Sigmoid colon (tissue), 7 donors: ENCODE results near the gene TMPRSS13. TPM values are rescaled to one million over a fixed set of nuclear protein-coding genes. Genes with fewer than 3 reads are reported as not detected.

Source experiments
- DNase-seq: peaks from one replicate; pipeline ENCODE4 v3.0.0-alpha.2; 2019
- H3K27ac ChIP-seq, 4 donors: fragments of 200-600 bp; sonication (generic); one replicate each; pipeline ENCODE4 v1.5.1; 2016 to 2019; ENCODE audit warnings: mild to moderate bottlenecking in 1 of 4
- H3K27me3 ChIP-seq, 3 donors: fragments of 200-600 bp; sonication (generic); one replicate each; pipeline ENCODE4 v1.5.1; 2019; ENCODE audit warnings: mild to moderate bottlenecking in 1 of 3
- H3K36me3 ChIP-seq, 4 donors: fragments of 200-600 bp; sonication (generic); one replicate each; pipeline ENCODE4 v1.5.1; 2016 to 2019
- H3K4me1 ChIP-seq, 4 donors: fragments of 200-600 bp; sonication (generic); one replicate each; pipeline ENCODE4 v1.5.1; 2017 to 2019
- H3K4me3 ChIP-seq, 4 donors: fragments of 200-600 bp; sonication (generic); one replicate each; pipeline ENCODE4 v1.5.1; 2017 to 2019; ENCODE audit warnings: mild to moderate bottlenecking in 2 of 4, moderate library complexity in 1 of 4
- H3K9me3 ChIP-seq, 4 donors: fragments of 200-600 bp in 3 of 4; sonication (generic) in 3 of 4; one replicate each; pipeline versions ENCODE4 v1.5.1 to v1.6.1; 2013 to 2019
- EP300 ChIP-seq, 4 donors: sonication (generic); formaldehyde crosslinking; IDR thresholded peaks; one replicate each; pipeline ENCODE4 v1.6.1; 2017; ENCODE audit warnings: antibody characterized with exemption in 4 of 4
- POLR2A ChIP-seq, 2 donors: fragments of 450-650 bp; IDR thresholded peaks; one replicate each; pipeline ENCODE4 v1.6.1; 2016; ENCODE audit warnings: antibody characterized with exemption in 2 of 2, mild to moderate bottlenecking in 2 of 2, moderate library complexity in 2 of 2
- POLR2AphosphoS5 ChIP-seq, 4 donors: sonication (generic); formaldehyde crosslinking; IDR thresholded peaks; one replicate each; pipeline ENCODE4 v1.6.1; 2017; ENCODE audit warnings: antibody characterized with exemption in 4 of 4
- WGBS, 2 donors: extraction: QIAGEN DNeasy Blood & Tissue Kit; methylation state at CpG; one replicate each; pipeline ENCODE4 v1.1.7; 2013; 5-methylcytosine and 5-hydroxymethylcytosine counted together
- intact Hi-C: fragments of 100-400 bp; cut with DNase I; formaldehyde crosslinking; loops from one replicate; pipeline ENCODE4 v1.15.1; 2023
- polyA plus RNA-seq, 3 donors: library from polyadenylated mRNA; stranded (reverse); fragments of 200-250 nt; gene quantifications; one replicate each; pipeline ENCODE4 v1.2.3, GENCODE V29; 2013
- total RNA-seq, 4 donors: library from RNA; depleted of rRNA; stranded (reverse); fragments of >200 nt; gene quantifications; one replicate each; pipeline ENCODE4 v1.1.0, GENCODE V29; 2016
- TF ChIP-seq, protein P1 (sequence below), 4 experiments: fragments of 450-650 bp in 3 of 4; fragments of 200-600 bp in 1 of 4; IDR thresholded peaks; one replicate each; pipeline ENCODE4 v1.5.1; 2016 to 2019; ENCODE audit warnings: antibody characterized with exemption in 4 of 4, mild to moderate bottlenecking in 3 of 4, moderate library complexity in 2 of 4
- donor health status: healthy with polysubstance abuse.
- donor health status: Bipolar disorder and iron deficiency.
- donor health status: healthy.

The TMPRSS13 gene
- total and polyA plus RNA-seq, 7 donors, result 1.4 to 1.6 TPM; not detected in 5

DNA sequence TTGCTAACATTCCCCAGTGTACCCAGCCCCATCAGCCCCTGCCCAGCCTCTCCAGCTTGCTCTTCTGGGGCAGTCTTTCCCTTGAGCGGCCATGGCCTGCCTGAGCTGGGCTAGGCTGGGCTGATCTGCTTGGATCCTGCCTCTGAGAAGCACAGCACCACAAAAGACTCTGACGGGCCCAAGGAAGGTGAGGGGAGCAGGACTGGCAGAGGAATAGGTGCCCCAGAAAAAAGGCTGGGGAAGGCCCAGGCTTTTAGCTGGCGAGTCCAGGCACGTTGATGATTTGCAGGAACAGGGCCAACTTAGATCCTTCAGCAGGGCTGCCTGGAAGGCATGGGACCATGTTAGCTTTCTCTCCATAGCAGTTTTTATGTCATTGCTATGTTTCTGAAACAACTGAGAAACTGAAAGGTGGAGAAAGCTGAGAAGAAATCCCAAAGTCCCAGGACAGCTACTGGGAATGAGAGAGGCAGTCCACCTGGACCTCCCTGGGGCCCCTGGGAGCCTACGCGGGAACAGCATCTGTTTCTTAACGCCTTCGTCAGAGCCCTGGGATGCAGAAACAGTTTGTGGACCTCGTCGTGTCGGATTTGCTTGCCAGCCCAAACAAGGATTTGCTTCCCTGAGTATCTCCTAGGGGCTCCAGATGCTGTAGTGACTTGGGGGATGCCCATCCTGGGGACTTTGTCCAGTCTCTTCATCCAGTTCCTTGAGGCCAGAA is 28.3 kb downstream of the TMPRSS13 start:
- H3K27me3 ChIP-seq, result no peaks in the 10 kb centered on the region
- no peak overlapping the region for H3K27ac ChIP-seq
- H3K36me3 ChIP-seq, result no peaks in the 10 kb centered on the region
- intact Hi-C loops, result no loop called here
- WGBS, 2 donors, result 86 to 88% methylated on average over 11 of the region's 11 CpGs
- no peak overlapping the region for H3K4me3 ChIP-seq
- H3K9me3 ChIP-seq, result no peaks in the 10 kb centered on the region
- peak; percentile 60 for DNase-seq
- no peak for TF ChIP-seq POLR2AphosphoS5 (IDR thresholded peaks at IDR 0.05)
- no peak for TF ChIP-seq EP300 (IDR thresholded peaks at IDR 0.05)
- peaks cover 0 to 4% (median 0%) of the 10 kb centered on the region in 4 donors for H3K4me1 ChIP-seq

DNA sequence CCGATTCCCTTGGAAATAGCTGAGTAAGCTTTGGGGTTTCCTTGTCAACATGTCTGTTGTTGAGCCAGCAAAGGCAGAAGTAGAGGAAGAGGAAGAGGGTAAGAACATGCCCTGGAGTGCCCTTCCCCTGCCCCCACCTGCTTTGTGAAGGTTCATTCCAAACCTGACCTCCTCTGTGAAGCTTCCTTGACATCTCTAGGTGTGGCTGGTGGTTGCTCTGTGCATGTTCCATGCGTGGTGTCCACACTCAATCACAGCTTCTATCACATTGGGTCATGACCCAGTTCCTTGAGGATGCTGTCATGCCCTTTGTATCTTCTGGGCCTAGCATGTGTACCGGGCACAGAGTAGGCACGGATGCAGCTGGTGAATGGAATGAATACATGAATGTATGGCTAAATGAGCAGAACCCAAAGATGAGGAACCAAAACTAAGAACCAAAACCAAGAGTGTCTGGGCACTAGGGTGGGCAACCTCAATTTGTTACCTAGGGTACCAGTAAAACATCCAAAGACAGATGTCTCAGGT is 29.0 kb downstream of the TMPRSS13 start:
- no peaks in the 10 kb centered on the region for H3K9me3 ChIP-seq
- H3K36me3 ChIP-seq, result no peaks in the 10 kb centered on the region
- H3K27me3 ChIP-seq, result no peaks in the 10 kb centered on the region
- peak; percentile 26 for DNase-seq
- WGBS, 2 donors, result 63 to 77% methylated on average over 4 of the region's 4 CpGs
- peaks cover 0 to 4% (median 0%) of the 10 kb centered on the region in 4 donors for H3K4me1 ChIP-seq
- TF ChIP-seq, protein P1, sequence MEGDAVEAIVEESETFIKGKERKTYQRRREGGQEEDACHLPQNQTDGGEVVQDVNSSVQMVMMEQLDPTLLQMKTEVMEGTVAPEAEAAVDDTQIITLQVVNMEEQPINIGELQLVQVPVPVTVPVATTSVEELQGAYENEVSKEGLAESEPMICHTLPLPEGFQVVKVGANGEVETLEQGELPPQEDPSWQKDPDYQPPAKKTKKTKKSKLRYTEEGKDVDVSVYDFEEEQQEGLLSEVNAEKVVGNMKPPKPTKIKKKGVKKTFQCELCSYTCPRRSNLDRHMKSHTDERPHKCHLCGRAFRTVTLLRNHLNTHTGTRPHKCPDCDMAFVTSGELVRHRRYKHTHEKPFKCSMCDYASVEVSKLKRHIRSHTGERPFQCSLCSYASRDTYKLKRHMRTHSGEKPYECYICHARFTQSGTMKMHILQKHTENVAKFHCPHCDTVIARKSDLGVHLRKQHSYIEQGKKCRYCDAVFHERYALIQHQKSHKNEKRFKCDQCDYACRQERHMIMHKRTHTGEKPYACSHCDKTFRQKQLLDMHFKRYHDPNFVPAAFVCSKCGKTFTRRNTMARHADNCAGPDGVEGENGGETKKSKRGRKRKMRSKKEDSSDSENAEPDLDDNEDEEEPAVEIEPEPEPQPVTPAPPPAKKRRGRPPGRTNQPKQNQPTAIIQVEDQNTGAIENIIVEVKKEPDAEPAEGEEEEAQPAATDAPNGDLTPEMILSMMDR (IDR thresholded peaks at IDR 0.05), result no peak
- no peak for TF ChIP-seq POLR2A (IDR thresholded peaks at IDR 0.05)
- intact Hi-C loops, result no loop called here
- H3K4me3 ChIP-seq, result no peak overlapping the region
- H3K27ac ChIP-seq, result no peak overlapping the region

DNA sequence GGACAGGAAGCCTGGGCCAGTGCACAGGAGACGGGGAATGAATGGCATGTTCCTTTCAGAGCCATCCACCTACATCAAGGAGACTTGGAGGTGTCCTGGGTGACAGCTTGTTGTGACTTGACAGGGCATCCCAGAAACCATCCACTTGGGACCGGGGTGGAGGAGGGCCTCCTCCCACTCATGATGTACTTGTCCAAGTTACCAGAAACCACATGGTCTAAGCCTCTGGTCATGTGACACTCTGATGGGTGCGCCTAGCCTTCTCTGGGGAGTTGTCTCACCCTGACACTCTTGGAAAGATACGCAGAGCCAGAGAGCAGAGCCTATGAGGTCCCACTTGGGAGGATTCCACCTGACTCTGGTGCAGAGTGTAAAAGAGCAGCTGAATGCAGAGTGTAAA is 31.1 kb downstream of the TMPRSS13 start:
- peak; percentile 34 for DNase-seq
- no peak for TF ChIP-seq POLR2AphosphoS5 (IDR thresholded peaks at IDR 0.05)
- no peak for TF ChIP-seq POLR2A (IDR thresholded peaks at IDR 0.05)
- TF ChIP-seq EP300 (IDR thresholded peaks at IDR 0.05), result no peak
- TF ChIP-seq, protein P1 (IDR thresholded peaks at IDR 0.05), result no peak
- intact Hi-C loops, result no loop called here
- 88 to 89% methylated on average over 4 of the region's 4 CpGs for WGBS, 2 donors
- Histone ChIP-seq H3K4me3 (no peak overlapping the region), H3K36me3 (no peaks in the 10 kb centered on the region), H3K27me3 (no peaks in the 10 kb centered on the region), H3K4me1 (no peaks in the 10 kb centered on the region), H3K27ac (no peak overlapping the region), H3K9me3 (no peaks in the 10 kb centered on the region)

DNA sequence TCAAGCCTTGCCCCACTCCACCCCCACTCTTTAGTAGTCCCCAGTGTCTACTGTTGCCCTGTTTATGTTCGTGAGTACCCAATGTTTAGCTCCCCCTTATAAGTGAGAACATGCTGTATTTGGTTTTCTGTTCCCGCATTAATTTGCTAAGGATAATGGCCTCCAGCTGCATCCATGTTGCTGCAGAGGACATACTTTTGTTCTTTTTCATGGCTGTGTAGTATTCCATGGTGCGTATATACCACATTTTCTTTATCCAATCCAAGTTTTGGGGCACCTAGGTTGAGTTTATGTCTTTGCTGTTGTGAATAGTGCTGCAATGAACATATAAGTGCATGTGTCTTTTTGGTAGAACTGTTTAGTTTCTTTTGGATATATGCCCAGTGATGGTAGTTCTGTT is 36.6 kb downstream of the TMPRSS13 start:
- Histone ChIP-seq H3K9me3 (no peaks in the 10 kb centered on the region), H3K27me3 (no peaks in the 10 kb centered on the region), H3K4me3 (no peak overlapping the region), H3K4me1 (peaks cover 0 to 18% (median 16%) of the 10 kb centered on the region in 4 donors), H3K36me3 (no peaks in the 10 kb centered on the region), H3K27ac (no peak overlapping the region)
- WGBS, 2 donors, result 95 to 97% methylated on average over 3 of the region's 3 CpGs
- no peak for DNase-seq
- intact Hi-C loops, result no loop called here
- TF ChIP-seq POLR2AphosphoS5 (IDR thresholded peaks at IDR 0.05), result no peak
- no peak for TF ChIP-seq POLR2A (IDR thresholded peaks at IDR 0.05)
- TF ChIP-seq, protein P1 (IDR thresholded peaks at IDR 0.05), result no peak

DNA sequence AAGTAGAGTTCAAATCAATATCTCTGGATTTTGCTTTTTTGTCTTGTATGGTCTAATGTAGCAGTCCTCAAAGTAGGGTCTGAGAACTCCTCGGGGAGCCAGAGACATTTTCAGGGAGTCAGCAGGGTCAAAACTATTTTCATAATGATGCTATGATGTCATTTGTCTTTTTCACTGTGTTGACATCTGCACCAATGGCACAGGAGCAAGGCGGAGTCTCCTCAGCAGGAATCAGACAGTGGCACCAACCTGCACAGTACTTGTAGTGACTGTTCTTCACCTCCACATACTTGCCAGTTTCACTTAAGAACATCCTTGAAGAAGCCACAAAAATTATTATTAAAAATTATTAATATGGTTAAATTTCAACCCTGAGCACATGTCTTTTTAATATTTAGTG is 37.8 kb downstream of the TMPRSS13 start:
- TF ChIP-seq POLR2A (IDR thresholded peaks at IDR 0.05) (no peak), EP300 (IDR thresholded peaks at IDR 0.05) (no peak), POLR2AphosphoS5 (IDR thresholded peaks at IDR 0.05) (no peak)
- TF ChIP-seq, protein P1 (IDR thresholded peaks at IDR 0.05), result no peak
- Histone ChIP-seq H3K4me3 (no peak overlapping the region), H3K27me3 (no peaks in the 10 kb centered on the region), H3K36me3 (no peaks in the 10 kb centered on the region), H3K9me3 (no peaks in the 10 kb centered on the region), H3K4me1 (peaks cover 0 to 30% (median 25%) of the 10 kb centered on the region in 4 donors), H3K27ac (no peak overlapping the region)
- intact Hi-C loops, result no loop called here
- WGBS, 2 donors, result 78 to 89% methylated on average over 2 of the region's 2 CpGs
- no peak for DNase-seq
